ENCODE data around the gene SPON1. TPM values are rescaled to one million over a fixed set of nuclear protein-coding genes. Genes with fewer than 3 reads are reported as not detected.

Gene SPON1
- total RNA-seq, 1 experiment from 2014 or later = 46.9 TPM

DNA sequence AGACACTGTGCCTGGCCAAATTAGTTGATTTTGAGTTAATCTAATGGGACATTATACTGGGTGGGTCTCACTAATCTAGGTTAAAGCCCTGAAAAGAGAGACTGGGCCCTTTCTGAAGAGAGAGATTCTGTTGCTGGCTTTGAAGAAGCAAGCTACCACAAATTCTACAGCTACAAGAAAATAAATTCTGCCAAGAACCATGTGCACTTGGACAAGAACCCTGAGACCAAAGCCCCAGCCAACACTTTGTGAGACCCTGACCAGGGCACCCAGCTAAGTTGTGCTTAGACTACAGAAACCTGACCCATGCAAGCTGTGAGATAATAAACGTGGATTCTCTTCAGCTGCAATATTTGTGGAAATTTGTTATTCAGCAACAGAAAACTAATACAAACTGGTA is 20.1 kb upstream of the SPON1 start:
- ChIA-PET POLR2A (interaction anchor here (0.6 kb wide), 1 partner anchor 138 kb away, joined by 3 read pairs; no protein-coding TSS in a partner anchor), CTCF (no interaction called here)
- intact Hi-C loops (cut with micrococcal nuclease; ENCODE audit: unreplicated experiment) = no loop called here
- Mint-ChIP-seq H3K36me3 (ENCODE audit: insufficient read depth, unreplicated experiment) (no peaks in the 10 kb centered on the region), H3K27me3 (ENCODE audit: insufficient read depth, unreplicated experiment) (peaks cover 2% of the 10 kb centered on the region), H3K4me3 (ENCODE audit: unreplicated experiment) (no peak overlapping the region), H3K9me3 (ENCODE audit: unreplicated experiment) (peaks cover 9% of the 10 kb centered on the region), H3K27ac (ENCODE audit: unreplicated experiment) (no peak overlapping the region), H3K4me1 (ENCODE audit: low read depth, unreplicated experiment) (peaks cover 8% of the 10 kb centered on the region)
- BruUV-seq (replicated peaks) = no TSS peak
- TF ChIP-seq, protein P1, sequence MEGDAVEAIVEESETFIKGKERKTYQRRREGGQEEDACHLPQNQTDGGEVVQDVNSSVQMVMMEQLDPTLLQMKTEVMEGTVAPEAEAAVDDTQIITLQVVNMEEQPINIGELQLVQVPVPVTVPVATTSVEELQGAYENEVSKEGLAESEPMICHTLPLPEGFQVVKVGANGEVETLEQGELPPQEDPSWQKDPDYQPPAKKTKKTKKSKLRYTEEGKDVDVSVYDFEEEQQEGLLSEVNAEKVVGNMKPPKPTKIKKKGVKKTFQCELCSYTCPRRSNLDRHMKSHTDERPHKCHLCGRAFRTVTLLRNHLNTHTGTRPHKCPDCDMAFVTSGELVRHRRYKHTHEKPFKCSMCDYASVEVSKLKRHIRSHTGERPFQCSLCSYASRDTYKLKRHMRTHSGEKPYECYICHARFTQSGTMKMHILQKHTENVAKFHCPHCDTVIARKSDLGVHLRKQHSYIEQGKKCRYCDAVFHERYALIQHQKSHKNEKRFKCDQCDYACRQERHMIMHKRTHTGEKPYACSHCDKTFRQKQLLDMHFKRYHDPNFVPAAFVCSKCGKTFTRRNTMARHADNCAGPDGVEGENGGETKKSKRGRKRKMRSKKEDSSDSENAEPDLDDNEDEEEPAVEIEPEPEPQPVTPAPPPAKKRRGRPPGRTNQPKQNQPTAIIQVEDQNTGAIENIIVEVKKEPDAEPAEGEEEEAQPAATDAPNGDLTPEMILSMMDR (IDR thresholded peaks at IDR 0.05; ENCODE audit: insufficient read depth in 1 of 2, low read depth in 1 of 2, low read length in 1 of 2, severe bottlenecking in 1 of 2, unreplicated experiment in 1 of 2) = no peak
- Histone ChIP-seq H3K4me1 (peaks cover 13% of the 10 kb centered on the region), H3K4me3 (ENCODE audit: low read depth, low read length) (no peak overlapping the region), H3K9me3 (no peaks in the 10 kb centered on the region), H3K36me3 (ENCODE audit: control insufficient read depth, insufficient read depth, low read length) (no peaks in the 10 kb centered on the region), H3K27me3 (replicated peaks; ENCODE audit: control insufficient read depth, insufficient read depth, low read length) (no peaks in the 10 kb centered on the region)
- DNase-seq = no peak

DNA sequence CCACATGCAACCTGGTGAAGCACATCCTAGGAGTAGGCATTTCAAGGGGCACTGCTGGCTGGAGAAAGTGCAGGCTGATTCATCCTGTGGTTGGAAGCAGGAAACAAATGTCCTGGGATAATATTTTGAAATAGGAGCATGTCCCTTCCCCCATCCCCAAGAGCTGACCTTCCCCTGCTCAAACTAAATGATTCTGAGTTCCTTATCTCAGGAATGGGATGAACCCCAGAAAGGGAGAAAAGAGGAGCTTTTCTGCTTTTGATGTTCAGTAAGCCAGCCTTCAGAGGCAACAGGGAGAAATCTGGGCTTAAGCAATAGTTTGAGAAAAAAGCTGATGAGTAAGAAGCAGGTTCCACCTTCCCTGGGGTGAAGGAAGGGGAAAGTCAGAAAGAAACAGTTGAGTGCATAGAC is 19.5 kb upstream of the SPON1 start:
- POLR2A ChIA-PET = interaction anchor here (0.6 kb wide), 1 partner anchor 138 kb away, joined by 3 read pairs; no protein-coding TSS in a partner anchor
- no peaks in the 10 kb centered on the region for H3K36me3 Mint-ChIP-seq (ENCODE audit: insufficient read depth, unreplicated experiment)
- CTCF ChIA-PET = no interaction called here

DNA sequence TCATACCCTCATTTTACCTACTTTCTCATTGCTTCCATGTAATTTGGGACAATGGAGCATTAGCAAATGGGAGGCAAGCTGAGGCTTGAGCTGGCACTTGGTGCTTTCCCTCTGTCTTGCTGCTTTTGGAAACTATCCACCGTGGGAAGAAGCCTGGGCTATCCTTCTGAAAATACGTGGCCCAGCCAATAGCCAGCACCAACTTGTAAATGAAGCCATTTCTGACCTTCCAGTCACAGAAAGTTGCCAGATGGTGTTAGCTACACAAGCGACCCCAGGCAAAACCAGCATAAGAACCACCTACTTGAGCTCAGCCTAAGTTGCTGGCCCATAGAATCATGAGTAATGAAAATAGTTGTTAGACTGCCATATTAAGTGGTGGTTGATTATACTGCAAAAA is 18.5 kb upstream of the SPON1 start:
- CTCF ChIA-PET = no interaction called here
- peaks cover 8% of the 10 kb centered on the region for H3K4me1 Mint-ChIP-seq (ENCODE audit: low read depth, unreplicated experiment)
- TF ChIP-seq, protein P1 (IDR thresholded peaks at IDR 0.05; ENCODE audit: insufficient read depth in 1 of 2, low read depth in 1 of 2, low read length in 1 of 2, severe bottlenecking in 1 of 2, unreplicated experiment in 1 of 2) = no peak
- H3K27me3 ChIP-seq (replicated peaks; ENCODE audit: control insufficient read depth, insufficient read depth, low read length) = no peaks in the 10 kb centered on the region
- no peak for DNase-seq
- no TSS peak for BruUV-seq (replicated peaks)
- no peaks in the 10 kb centered on the region for H3K36me3 Mint-ChIP-seq (ENCODE audit: insufficient read depth, unreplicated experiment)
- peaks cover 13% of the 10 kb centered on the region for H3K4me1 ChIP-seq
- no peaks in the 10 kb centered on the region for H3K36me3 ChIP-seq (ENCODE audit: control insufficient read depth, insufficient read depth, low read length)
- peaks cover 10% of the 10 kb centered on the region for H3K27me3 Mint-ChIP-seq (ENCODE audit: insufficient read depth, unreplicated experiment)
- H3K4me3 Mint-ChIP-seq (ENCODE audit: unreplicated experiment) = no peak overlapping the region
- no peak overlapping the region for H3K27ac Mint-ChIP-seq (ENCODE audit: unreplicated experiment)
- POLR2A ChIA-PET = no interaction called here
- intact Hi-C loops (cut with micrococcal nuclease; ENCODE audit: unreplicated experiment) = no loop called here
- no peaks in the 10 kb centered on the region for H3K9me3 Mint-ChIP-seq (ENCODE audit: unreplicated experiment)
- H3K9me3 ChIP-seq = no peaks in the 10 kb centered on the region
- no peak overlapping the region for H3K4me3 ChIP-seq (ENCODE audit: low read depth, low read length)

More for the DNA sequence above, 19.5 kb upstream of the SPON1 start:
- Histone ChIP-seq H3K4me1 (peaks cover 13% of the 10 kb centered on the region), H3K4me3 (ENCODE audit: low read depth, low read length) (no peak overlapping the region), H3K27me3 (replicated peaks; ENCODE audit: control insufficient read depth, insufficient read depth, low read length) (no peaks in the 10 kb centered on the region), H3K9me3 (no peaks in the 10 kb centered on the region), H3K36me3 (ENCODE audit: control insufficient read depth, insufficient read depth, low read length) (no peaks in the 10 kb centered on the region)
- peaks cover 3% of the 10 kb centered on the region for H3K27me3 Mint-ChIP-seq (ENCODE audit: insufficient read depth, unreplicated experiment)
- intact Hi-C loops (cut with micrococcal nuclease; ENCODE audit: unreplicated experiment) = no loop called here
- peaks cover 8% of the 10 kb centered on the region for H3K4me1 Mint-ChIP-seq (ENCODE audit: low read depth, unreplicated experiment)
- peaks cover 4% of the 10 kb centered on the region for H3K9me3 Mint-ChIP-seq (ENCODE audit: unreplicated experiment)
- TF ChIP-seq, protein P1 (IDR thresholded peaks at IDR 0.05; ENCODE audit: insufficient read depth in 1 of 2, low read depth in 1 of 2, low read length in 1 of 2, severe bottlenecking in 1 of 2, unreplicated experiment in 1 of 2) = no peak
- BruUV-seq (replicated peaks) = no TSS peak
- no peak overlapping the region for H3K4me3 Mint-ChIP-seq (ENCODE audit: unreplicated experiment)
- no peak overlapping the region for H3K27ac Mint-ChIP-seq (ENCODE audit: unreplicated experiment)
- no peak for DNase-seq
